Immature natural killer cell (primary cell): Measurements from ENCODE around the gene TMEM219. TPM values are rescaled to one million over a fixed set of nuclear protein-coding genes. Genes with fewer than 3 reads are reported as not detected.
A peak's percentile ranks its signal among the peaks of the same experiment; 100 is the strongest.

Experiments used
- DNase-seq, 3 donors: peaks; one replicate each; pipeline ENCODE4 v3.0.0; 2022; ENCODE audit warnings: mixed read lengths in 1 of 3
- H3K27ac Mint-ChIP-seq, 6 donors: one replicate each; pipeline ENCODE4 v1.8.0; 2020; ENCODE audit warnings: mixed read lengths in 6 of 6, mild to moderate bottlenecking in 5 of 6, inconsistent platforms in 4 of 6, moderate library complexity in 3 of 6
- H3K27me3 Mint-ChIP-seq, 3 donors: one replicate each; pipeline ENCODE4 v1.8.0; 2020 to 2021; ENCODE audit warnings: low read depth in 3 of 3, mild to moderate bottlenecking in 3 of 3, mixed read lengths in 3 of 3, moderate library complexity in 3 of 3, inconsistent platforms in 1 of 3
- H3K36me3 Mint-ChIP-seq, 3 donors: one replicate each; pipeline ENCODE4 v1.8.0; 2020; ENCODE audit warnings: mixed read lengths in 3 of 3, inconsistent platforms in 2 of 3, mild to moderate bottlenecking in 2 of 3
- H3K4me1 Mint-ChIP-seq, 2 donors: one replicate each; pipeline ENCODE4 v1.8.0; 2020; ENCODE audit warnings: inconsistent platforms in 2 of 2, mild to moderate bottlenecking in 2 of 2, mixed read lengths in 2 of 2, moderate library complexity in 1 of 2
- H3K4me3 Mint-ChIP-seq, 5 donors: one replicate each; pipeline ENCODE4 v1.8.0; 2020; ENCODE audit warnings: mild to moderate bottlenecking in 5 of 5, mixed read lengths in 5 of 5, inconsistent platforms in 3 of 5, moderate library complexity in 3 of 5
- H3K9me3 Mint-ChIP-seq, 6 donors: one replicate each; pipeline ENCODE4 v1.8.0; 2020; ENCODE audit warnings: mild to moderate bottlenecking in 6 of 6, mixed read lengths in 6 of 6, inconsistent platforms in 4 of 6, moderate library complexity in 3 of 6
- polyA plus RNA-seq, 3 donors: library from polyadenylated mRNA; unstranded; fragments of 300-500 nt; fragmentation: Illumina TruSeq; gene quantifications; one replicate each; pipeline ENCODE4 v1.2.3, GENCODE V29; 2021

Gene TMEM219
- polyA plus RNA-seq, 3 donors from 2014 or later = 157 to 243 (median 216) TPM

DNA sequence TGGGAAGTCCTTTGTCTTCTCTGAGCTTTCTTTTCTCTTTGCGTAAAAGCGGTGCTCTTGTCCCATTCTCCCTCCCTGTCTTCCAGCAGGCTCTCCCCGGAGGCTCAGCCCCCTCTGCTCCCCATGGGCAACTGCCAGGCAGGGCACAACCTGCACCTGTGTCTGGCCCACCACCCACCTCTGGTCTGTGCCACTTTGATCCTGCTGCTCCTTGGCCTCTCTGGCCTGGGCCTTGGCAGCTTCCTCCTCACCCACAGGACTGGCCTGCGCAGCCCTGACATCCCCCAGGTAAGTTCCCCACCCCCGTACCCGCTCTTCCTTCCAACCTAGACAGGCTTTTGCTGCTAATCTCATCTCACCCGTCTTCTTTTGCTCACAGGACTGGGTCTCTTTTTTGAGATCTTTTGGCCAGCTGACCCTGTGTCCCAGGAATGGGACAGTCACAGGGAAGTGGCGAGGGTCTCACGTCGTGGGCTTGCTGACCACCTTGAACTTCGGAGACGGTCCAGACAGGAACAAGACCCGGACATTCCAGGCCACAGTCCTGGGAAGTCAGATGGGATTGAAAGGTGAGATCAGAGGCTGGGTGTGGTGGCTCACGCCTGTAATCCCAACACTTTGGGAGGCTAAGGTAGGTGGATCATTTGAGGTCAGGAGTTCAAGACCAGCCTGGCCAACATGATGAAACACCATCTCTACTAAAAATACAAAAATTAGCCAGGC lies 1.3 kb downstream of the TMEM219 start:
- Mint-ChIP-seq H3K4me1 (peaks cover 20 to 22% of the 10 kb centered on the region in 2 donors), H3K9me3 (no peaks in the 10 kb centered on the region), H3K4me3 (peak overlapping the region; percentile 88 to 93 (median 92)), H3K36me3 (peaks cover 0 to 3% (median 1%) of the 10 kb centered on the region in 3 donors), H3K27ac (peak overlapping the region; percentile 91 to 96 (median 94)), H3K27me3 (peaks cover 0 to 4% (median 2%) of the 10 kb centered on the region in 3 donors)
- no peak for DNase-seq

DNA sequence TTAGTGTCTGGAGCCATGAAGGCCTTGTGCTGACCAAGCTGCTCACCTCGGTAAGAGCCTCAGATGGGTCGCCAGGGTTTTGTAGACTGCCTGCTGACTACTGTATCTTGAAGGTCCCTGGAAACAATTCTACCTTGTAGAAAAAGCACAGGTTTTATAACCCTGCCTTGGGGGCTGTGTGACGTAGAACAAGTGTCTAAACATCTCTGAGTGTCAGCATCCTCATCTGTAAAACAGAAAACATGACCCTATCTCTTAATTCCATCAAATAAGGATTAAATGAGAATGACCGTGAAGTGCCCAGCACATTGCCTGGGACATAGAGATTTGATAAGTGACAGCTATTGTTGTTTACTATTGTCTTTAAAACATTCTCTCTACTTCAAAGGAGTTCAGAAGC lies 6.3 kb downstream of the TMEM219 start:
- peaks cover 8 to 11% (median 10%) of the 10 kb centered on the region in 3 donors for H3K36me3 Mint-ChIP-seq
- peaks cover 0 to 5% (median 0%) of the 10 kb centered on the region in 3 donors for H3K27me3 Mint-ChIP-seq
- no peak overlapping the region for H3K27ac Mint-ChIP-seq
- H3K4me1 Mint-ChIP-seq = peaks cover 8 to 11% of the 10 kb centered on the region in 2 donors
- H3K9me3 Mint-ChIP-seq = no peaks in the 10 kb centered on the region
- no peak overlapping the region for H3K4me3 Mint-ChIP-seq
- DNase-seq = no peak

DNA sequence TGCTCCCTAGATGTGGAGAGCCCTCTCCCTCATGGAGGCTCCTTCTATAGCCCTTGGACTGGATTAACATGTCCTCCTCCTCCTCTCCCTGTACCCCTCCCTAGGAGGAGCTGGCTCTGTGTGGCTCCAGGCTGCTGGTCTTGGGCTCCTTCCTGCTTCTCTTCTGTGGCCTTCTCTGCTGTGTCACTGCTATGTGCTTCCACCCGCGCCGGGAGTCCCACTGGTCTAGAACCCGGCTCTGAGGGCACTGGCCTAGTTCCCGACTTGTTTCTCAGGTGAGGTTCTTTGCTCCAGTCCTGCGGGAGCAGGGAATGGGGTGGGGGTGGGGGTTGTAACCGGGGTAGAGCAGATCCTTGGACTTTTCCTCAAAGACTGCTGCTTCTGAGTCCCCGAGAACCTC lies 9.4 kb downstream of the TMEM219 start:
- Mint-ChIP-seq H3K27ac (no peak overlapping the region), H3K36me3 (peaks cover 7 to 10% (median 8%) of the 10 kb centered on the region in 3 donors), H3K27me3 (peaks cover 2 to 6% (median 2%) of the 10 kb centered on the region in 3 donors), H3K4me1 (peaks cover 31 to 36% of the 10 kb centered on the region in 2 donors), H3K9me3 (no peaks in the 10 kb centered on the region), H3K4me3 (no peak overlapping the region)
- no peak for DNase-seq

DNA sequence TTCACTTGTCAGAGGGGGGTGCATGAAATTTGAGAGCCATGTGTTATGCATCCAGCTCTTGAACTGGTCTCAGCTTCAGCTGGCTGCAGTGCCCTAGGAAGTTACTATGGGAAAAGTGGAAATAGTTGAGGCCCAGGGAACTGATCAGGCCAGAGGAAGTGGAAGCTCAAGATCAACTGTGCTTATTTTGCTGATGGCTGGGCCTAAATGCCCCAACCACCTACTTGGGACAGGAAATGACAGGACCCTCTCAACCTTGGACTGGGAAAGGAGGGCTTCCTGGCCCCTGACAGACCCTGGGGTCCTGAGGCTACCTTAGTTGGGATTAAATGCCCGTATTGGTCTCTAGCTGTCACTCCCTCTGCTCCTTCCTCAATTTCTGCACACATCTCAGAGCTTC lies 10.6 kb downstream of the TMEM219 start:
- peaks cover 2 to 6% (median 2%) of the 10 kb centered on the region in 3 donors for H3K27me3 Mint-ChIP-seq
- H3K4me1 Mint-ChIP-seq = peaks cover 41 to 44% of the 10 kb centered on the region in 2 donors
- H3K4me3 Mint-ChIP-seq = peak overlapping the region; percentile 26 to 96 (median 54)
- no peak for DNase-seq
- peaks cover 7 to 10% (median 8%) of the 10 kb centered on the region in 3 donors for H3K36me3 Mint-ChIP-seq
- H3K9me3 Mint-ChIP-seq = no peaks in the 10 kb centered on the region
- H3K27ac Mint-ChIP-seq = peak overlapping the region; percentile 83 to 93 (median 90)

DNA sequence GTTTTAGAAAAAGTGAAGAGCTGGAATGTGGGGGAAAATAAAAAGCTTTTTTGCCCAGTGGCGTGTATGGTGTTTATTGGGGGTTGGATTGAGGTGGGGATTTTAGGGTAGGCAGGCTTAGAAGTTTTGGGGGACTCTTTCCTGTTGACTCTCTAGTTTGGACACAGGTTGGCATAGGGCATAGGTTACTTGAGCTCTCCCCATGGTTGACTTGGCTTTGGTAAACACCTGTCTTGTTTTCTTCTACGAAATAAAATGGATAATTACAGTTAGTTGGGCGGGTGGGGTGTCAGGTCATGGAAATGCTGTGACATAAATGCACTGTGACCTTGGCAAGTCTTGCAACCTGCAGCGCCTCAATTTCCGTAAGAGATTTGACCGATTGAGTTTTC lies 11.1 kb downstream of the TMEM219 start:
- DNase-seq = no peak
- Mint-ChIP-seq H3K27me3 (peaks cover 2 to 6% (median 2%) of the 10 kb centered on the region in 3 donors), H3K4me1 (peaks cover 43 to 44% of the 10 kb centered on the region in 2 donors), H3K27ac (peak overlapping the region; percentile 83 to 93 (median 90)), H3K4me3 (peak overlapping the region; percentile 87 to 96 (median 95)), H3K9me3 (no peaks in the 10 kb centered on the region), H3K36me3 (peaks cover 7 to 10% (median 8%) of the 10 kb centered on the region in 3 donors)

DNA sequence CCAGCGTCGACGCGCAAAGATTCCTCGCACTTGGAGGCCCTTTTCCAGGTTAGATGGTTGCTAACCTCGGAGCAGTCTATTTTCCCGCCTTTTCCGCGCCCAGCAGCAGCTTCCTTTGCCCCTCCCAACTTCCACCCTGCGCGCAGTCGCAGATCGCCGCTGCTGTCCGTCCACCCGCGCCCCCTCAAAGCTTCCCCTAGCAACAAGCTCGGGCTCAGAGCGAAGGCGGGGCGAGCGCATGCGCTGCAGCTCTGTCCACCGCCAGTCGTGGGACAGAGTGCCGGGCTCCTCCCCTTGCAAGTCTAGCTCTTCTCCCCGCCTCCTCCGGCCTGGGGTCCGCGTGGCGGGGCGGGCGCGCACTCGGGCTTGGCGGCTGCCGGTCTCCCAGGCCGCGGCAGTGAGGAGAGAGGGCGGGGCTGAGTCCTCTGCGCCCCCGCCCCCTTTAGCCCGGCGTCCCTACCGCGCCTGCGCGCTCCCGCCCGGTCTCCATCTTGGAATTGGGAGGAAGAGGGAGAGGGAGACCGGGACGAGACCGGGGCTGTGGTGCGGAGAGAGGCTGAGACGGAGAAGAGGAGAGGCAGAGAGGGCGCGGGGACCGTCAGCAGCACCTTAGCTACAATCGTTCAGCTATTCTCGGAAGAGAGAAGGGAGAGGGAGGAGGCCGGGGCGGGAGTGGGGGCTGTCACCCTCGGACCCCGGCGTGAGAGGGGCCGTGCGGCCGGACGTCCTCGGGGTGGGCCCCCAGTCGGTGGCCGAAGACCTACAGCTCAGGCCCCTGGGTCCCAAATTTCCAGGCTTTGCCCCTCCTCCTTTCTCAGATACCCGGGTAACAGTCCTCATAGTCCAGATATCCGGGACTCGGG lies 11.7 kb downstream of the TMEM219 start, which contains the start of gene TAOK2:
TSS of gene TAOK2 (plus strand) at position 485 of the 863 bp plus-strand sequence. CDS start 3,905 bp downstream, outside the sequence.
- H3K27me3 Mint-ChIP-seq = peaks cover 2 to 6% (median 2%) of the 10 kb centered on the region in 3 donors
- peak within 1 kb of the TSS; percentile 83 to 97 (median 93) for H3K27ac Mint-ChIP-seq
- DNase-seq = peak; percentile 99
- H3K4me3 Mint-ChIP-seq = peak within 1 kb of the TSS; percentile 87 to 96 (median 95)
- peaks cover 43 to 44% of the 10 kb centered on the region in 2 donors for H3K4me1 Mint-ChIP-seq
- H3K9me3 Mint-ChIP-seq = no peaks in the 10 kb centered on the region
- H3K36me3 Mint-ChIP-seq = peaks cover 2 to 10% (median 3%) of the 10 kb centered on the region in 3 donors

DNA sequence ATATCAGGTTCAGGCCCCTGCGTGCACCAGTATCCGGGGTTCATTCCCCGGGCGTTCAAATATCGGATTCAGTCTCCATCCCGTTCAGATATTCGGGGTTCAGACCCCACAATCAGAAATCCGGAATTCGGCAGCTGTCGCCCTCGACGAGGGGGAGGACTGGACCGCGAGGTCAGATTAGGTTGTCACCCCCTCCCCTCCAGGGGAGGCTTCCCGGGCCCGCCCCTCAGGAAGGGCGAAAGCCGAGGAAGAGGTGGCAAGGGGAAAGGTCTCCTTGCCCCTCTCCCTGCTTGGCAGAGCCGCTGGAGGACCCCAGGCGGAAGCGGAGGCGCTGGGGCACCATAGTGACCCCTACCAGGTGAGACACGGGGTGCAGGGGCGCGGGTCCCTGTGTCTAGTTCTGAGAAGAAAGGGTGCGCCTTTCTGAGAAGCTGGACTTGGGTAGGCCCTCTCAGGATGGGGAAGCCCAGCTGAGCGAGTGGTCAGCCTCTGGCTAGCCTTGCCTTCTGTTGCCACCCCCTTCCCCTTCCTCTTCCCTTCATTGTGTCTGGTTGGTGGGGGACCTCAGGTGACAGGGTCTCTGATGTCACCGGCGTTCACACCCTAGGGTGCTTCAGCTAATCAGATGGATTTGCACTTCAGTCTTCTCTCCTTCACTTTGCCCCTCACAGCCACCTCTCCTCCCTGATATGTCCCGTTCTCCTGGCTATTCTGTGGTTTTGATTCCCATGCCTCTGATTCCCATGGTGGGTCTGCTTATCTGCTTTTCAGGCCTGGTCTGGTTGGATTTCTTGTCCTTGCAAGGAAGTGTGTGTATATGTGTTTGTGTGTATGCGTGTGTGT lies 12.6 kb downstream of the TMEM219 start:
- H3K36me3 Mint-ChIP-seq = peaks cover 0 to 16% (median 0%) of the 10 kb centered on the region in 3 donors
- H3K9me3 Mint-ChIP-seq = no peaks in the 10 kb centered on the region
- peak overlapping the region; percentile 87 to 96 (median 95) for H3K4me3 Mint-ChIP-seq
- peaks cover 43 to 44% of the 10 kb centered on the region in 2 donors for H3K4me1 Mint-ChIP-seq
- H3K27me3 Mint-ChIP-seq = peaks cover 2 to 3% (median 2%) of the 10 kb centered on the region in 3 donors
- peak overlapping the region; percentile 76 to 96 (median 93) for H3K27ac Mint-ChIP-seq
- peak; percentile 23 to 33 (median 26) for DNase-seq

DNA sequence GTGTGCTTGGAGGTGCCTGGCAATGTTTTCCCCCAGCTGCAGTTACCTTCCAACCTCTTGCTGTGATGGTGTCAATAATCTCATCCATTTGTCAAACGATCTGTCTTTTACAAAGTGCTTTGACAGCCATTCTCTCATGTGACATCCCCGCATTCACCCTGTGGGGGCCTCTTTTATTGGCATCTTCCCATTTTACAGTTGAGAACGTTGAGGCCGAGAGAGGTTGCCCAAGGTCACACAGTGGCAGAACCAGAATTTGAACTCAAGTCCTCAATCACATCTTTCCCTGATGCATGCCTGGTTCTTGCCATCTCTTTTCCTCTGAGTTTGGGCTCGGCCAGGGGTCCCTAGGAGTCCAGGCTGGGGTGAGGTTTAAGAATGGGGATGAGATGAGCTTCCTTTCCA lies 13.3 kb downstream of the TMEM219 start:
- Mint-ChIP-seq H3K27ac (peak overlapping the region; percentile 76 to 96 (median 93)), H3K4me1 (peaks cover 43 to 44% of the 10 kb centered on the region in 2 donors), H3K4me3 (peak overlapping the region; percentile 87 to 96 (median 95)), H3K27me3 (peaks cover 2 to 3% (median 2%) of the 10 kb centered on the region in 3 donors), H3K36me3 (peaks cover 0 to 21% (median 0%) of the 10 kb centered on the region in 3 donors), H3K9me3 (no peaks in the 10 kb centered on the region)
- no peak for DNase-seq

DNA sequence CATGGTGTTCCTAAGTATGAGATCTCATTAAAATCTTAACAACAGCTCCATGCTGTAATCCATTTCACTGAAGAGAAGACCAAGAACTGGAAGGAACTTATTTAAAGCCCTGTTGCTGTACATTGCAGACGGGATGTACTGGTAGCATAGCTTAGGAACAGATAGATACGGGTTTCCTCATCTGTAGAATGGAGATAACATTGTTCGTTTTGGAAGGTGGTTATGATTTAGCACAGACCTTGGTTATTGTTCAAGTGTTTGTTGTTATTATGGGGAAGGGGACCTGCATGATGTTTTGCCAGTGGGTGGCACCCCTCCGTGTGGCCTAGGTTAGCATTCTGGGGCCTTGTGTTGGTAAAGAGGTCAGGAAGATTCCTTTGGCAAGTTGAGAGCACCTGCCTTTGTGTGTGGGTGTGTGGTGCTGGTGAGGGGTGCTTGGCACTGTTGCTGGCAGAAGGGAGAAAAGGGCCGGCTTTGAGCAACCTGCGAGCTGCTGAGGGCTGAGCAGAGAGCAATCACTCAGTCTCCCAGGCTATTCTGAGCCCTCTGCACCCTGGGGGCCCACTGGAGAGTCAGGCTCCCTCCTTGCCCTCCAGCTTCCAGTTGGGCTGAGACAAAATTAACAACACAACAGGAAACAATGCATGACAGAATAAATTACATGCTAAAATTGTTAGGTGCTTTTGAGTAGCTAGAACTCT lies 14.1 kb downstream of the TMEM219 start:
- Mint-ChIP-seq H3K9me3 (no peaks in the 10 kb centered on the region), H3K4me1 (peaks cover 43 to 44% of the 10 kb centered on the region in 2 donors), H3K27me3 (peaks cover 2 to 3% (median 3%) of the 10 kb centered on the region in 3 donors), H3K4me3 (peak overlapping the region; percentile 87 to 96 (median 95)), H3K27ac (peak overlapping the region; percentile 45 to 96 (median 93)), H3K36me3 (peaks cover 0 to 28% (median 2%) of the 10 kb centered on the region in 3 donors)
- no peak for DNase-seq

DNA sequence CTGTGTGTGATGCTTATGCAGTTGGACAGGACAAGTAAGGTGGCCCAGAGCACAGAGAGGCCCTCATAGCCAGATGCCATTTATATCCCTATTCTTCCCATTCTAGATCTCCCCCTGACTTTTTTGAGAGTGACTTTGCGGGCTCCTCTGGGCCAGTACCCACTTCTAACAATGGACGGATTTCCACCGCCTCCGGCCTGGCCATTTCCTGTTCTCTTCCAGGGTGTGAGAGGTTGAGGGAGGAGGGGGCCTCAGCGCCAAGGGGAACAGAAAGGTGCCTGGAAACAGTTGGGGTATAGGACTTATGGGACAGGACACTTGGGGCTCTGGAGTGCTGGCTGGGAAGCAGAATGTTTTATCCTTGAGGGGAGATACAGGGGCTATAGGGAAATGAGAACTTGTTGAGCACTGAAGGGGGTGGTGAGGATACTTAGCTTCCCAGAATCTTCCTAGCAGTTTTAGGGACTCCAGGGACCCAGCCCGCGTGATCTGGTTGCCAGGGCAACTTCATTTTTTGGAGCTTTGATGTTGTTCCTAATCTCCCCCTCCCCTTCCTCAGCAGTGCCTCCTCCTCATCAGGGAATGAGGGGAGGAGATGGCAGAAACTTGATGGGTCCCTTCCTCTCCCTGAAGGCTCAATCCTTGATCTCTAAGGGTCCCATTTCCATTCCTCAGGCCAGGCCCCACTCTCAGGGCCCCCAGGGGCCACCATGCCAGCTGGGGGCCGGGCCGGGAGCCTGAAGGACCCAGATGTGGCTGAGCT lies 15.4 kb downstream of the TMEM219 start:
- no peak for DNase-seq
- Mint-ChIP-seq H3K4me1 (peaks cover 43 to 44% of the 10 kb centered on the region in 2 donors), H3K36me3 (peaks cover 0 to 31% (median 2%) of the 10 kb centered on the region in 3 donors), H3K27me3 (peaks cover 2 to 3% (median 3%) of the 10 kb centered on the region in 3 donors), H3K9me3 (no peaks in the 10 kb centered on the region), H3K27ac (peak overlapping the region in 3 of 6 donors; percentile 16 to 59 (median 48)), H3K4me3 (no peak overlapping the region)

DNA sequence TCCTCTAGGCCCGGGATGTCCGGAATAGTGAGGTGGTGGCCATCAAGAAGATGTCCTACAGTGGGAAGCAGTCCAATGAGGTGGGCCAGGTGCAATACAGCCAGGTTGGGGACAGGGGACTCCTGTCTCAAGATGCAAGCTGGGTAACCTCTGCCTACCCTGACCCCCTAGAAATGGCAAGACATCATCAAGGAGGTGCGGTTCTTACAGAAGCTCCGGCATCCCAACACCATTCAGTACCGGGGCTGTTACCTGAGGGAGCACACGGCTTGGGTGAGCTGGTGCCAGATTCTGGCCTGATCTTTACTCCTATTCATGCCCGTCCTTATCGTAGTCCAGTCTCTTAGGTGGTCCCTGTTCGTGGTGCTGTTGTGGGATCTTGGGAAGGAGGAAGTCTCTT lies 16.2 kb downstream of the TMEM219 start:
- no peak for DNase-seq
- Mint-ChIP-seq H3K4me3 (no peak overlapping the region), H3K36me3 (peaks cover 0 to 39% (median 2%) of the 10 kb centered on the region in 3 donors), H3K9me3 (no peaks in the 10 kb centered on the region), H3K27me3 (peaks cover 2 to 3% (median 2%) of the 10 kb centered on the region in 3 donors), H3K4me1 (peaks cover 39 to 40% of the 10 kb centered on the region in 2 donors), H3K27ac (no peak overlapping the region)
